Measurements from ENCODE around the gene ZBTB38. TPM values are rescaled to one million over a fixed set of nuclear protein-coding genes. Genes with fewer than 3 reads are reported as not detected.

The ZBTB38 gene
- total and polyA plus RNA-seq, 2 donors (not counting 1 experiment from before 2014, with no cell fraction given) = 13.8 to 71.2 TPM

DNA sequence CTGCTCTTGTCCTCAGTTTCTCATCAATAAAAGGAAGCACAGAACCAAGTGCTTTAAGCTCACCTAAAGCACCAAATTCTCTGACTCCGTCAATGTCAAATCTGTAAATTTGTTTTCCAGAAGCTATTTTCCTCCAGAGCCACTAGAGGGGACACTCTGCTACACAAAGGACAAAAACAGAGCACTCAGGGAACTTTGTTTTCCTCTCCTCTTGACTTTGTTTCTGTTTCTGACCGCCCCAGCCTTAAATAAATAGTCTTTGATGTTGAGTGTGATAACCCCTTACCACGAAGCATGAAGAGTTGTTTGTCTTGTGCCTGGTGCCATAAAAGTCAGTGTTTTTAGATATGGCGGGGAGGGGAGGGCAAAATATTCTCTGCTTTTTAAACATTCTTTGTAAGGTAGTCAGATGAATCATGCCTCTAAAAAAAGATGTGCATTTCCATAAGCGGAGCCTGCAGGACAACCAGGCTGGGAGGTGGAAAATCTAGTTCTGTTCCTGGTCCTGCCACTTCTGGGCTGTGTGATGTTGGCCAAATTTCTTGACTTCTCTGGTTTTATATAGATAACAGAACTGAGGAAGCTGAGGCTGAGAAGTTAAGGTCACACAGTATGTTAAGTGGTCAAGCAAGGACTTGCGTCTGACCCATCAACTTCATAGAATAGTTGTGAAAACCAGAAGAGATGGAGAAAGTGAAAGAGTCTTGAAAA lies 7.3 kb upstream of the ZBTB38 start:
- peak overlapping the region; percentile 3 for H3K4me3 Mint-ChIP-seq
- no peaks in the 10 kb centered on the region for H3K4me1 Mint-ChIP-seq
- ATAC-seq (ENCODE audit: low read depth) (peak; percentile 65), DNase-seq (peak; percentile 54)
- Histone ChIP-seq H4K20me1 (ENCODE audit: control insufficient read depth, insufficient read depth, low read length, poor library complexity, severe bottlenecking) (no peaks in the 10 kb centered on the region), H3K4me1 (ENCODE audit: control insufficient read depth in 2 of 2, insufficient read depth in 2 of 2, low read length in 2 of 2) (no peaks in the 10 kb centered on the region), H3K4me3 (ENCODE audit: control extremely low read depth in 1 of 5, extremely low read depth in 1 of 5, insufficient read depth in 1 of 5, low read depth in 2 of 5, low read length in 4 of 5) (no peak overlapping the region), H2AFZ (ENCODE audit: insufficient read depth, low read depth, low read length, poor library complexity, severe bottlenecking) (peak overlapping the region; percentile 16), H3K27ac (ENCODE audit: low read length in 2 of 2) (no peak overlapping the region), H3K9ac (ENCODE audit: low read length) (no peak overlapping the region), H3K36me3 (replicated peaks in 1 of 2; ENCODE audit: control extremely low read depth in 1 of 2, control insufficient read depth in 1 of 2, extremely low read depth in 1 of 2, insufficient read depth in 2 of 2, low read length in 1 of 2) (no peaks in the 10 kb centered on the region), H3K27me3 (replicated peaks in 1 of 4; ENCODE audit: control extremely low read depth in 1 of 4, control insufficient read depth in 3 of 4, insufficient read depth in 4 of 4, low read length in 3 of 4) (no peaks in the 10 kb centered on the region), H3K9me3 (ENCODE audit: control extremely low read depth in 1 of 3, control insufficient read depth in 2 of 3, insufficient read depth in 1 of 3, low read length in 2 of 3) (peaks cover 0 to 1% (median 0%) of the 10 kb centered on the region in 3 donors), H3K79me2 (ENCODE audit: control insufficient read depth, insufficient read depth, low read length) (no peaks in the 10 kb centered on the region), H3K4me2 (replicated peaks; ENCODE audit: low read depth, low read length, poor library complexity, severe bottlenecking) (peak overlapping the region; percentile 34)
- 52% methylated on average over 4 of the region's 6 CpGs for WGBS (ENCODE audit: insufficient coverage)
- no peak overlapping the region for H3K27ac Mint-ChIP-seq
- intact Hi-C loops (cut with micrococcal nuclease) = loop anchor here (1.0 to 2.0 kb wide), 3 partner anchors 80 to 200 kb away; no protein-coding TSS in a partner anchor
- TF ChIP-seq EZH2 (IDR thresholded peaks at IDR 0.05; ENCODE audit: borderline replicate concordance, insufficient read depth, low read depth, low read length, poor library complexity, severe bottlenecking) = no peak
- TF ChIP-seq, protein P1, sequence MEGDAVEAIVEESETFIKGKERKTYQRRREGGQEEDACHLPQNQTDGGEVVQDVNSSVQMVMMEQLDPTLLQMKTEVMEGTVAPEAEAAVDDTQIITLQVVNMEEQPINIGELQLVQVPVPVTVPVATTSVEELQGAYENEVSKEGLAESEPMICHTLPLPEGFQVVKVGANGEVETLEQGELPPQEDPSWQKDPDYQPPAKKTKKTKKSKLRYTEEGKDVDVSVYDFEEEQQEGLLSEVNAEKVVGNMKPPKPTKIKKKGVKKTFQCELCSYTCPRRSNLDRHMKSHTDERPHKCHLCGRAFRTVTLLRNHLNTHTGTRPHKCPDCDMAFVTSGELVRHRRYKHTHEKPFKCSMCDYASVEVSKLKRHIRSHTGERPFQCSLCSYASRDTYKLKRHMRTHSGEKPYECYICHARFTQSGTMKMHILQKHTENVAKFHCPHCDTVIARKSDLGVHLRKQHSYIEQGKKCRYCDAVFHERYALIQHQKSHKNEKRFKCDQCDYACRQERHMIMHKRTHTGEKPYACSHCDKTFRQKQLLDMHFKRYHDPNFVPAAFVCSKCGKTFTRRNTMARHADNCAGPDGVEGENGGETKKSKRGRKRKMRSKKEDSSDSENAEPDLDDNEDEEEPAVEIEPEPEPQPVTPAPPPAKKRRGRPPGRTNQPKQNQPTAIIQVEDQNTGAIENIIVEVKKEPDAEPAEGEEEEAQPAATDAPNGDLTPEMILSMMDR (IDR thresholded peaks at IDR 0.05) = peak; percentile 58
- peaks cover 2% of the 10 kb centered on the region for H3K9me3 Mint-ChIP-seq (ENCODE audit: insufficient read depth)
- CTCF ChIA-PET = interaction anchor here (0.7 to 4.8 kb wide), 33 partner anchors 9 to 205 kb away, joined by 3 to 104 read pairs (median 5); partner anchors contain the start of gene PXYLP1
- no peaks in the 10 kb centered on the region for H3K27me3 Mint-ChIP-seq
- POLR2A ChIA-PET = no interaction called here

DNA sequence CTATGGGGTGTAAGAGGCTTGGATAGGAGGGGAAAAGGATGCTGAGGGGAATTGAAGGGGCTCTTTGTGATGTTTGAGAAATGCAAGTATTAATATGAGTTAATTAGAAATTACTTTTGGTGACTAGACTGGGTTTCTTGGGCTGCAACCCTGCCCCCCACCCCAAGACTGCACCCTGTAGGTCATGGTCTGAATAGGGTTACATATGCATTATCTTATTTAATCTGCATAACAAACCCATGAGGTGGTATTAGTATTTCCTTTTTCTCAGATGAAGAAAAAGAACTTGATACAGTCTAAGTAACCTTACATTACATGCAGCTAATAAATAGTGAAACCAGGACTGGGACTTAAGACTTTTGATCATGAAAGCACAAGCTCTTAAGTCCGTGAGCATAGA lies 5.6 kb upstream of the ZBTB38 start:
- H3K36me3 ChIP-seq (replicated peaks in 1 of 2; ENCODE audit: control extremely low read depth in 1 of 2, control insufficient read depth in 1 of 2, extremely low read depth in 1 of 2, insufficient read depth in 2 of 2, low read length in 1 of 2) = no peaks in the 10 kb centered on the region
- H3K9ac ChIP-seq (ENCODE audit: low read length) = no peak overlapping the region
- no peaks in the 10 kb centered on the region for H4K20me1 ChIP-seq (ENCODE audit: control insufficient read depth, insufficient read depth, low read length, poor library complexity, severe bottlenecking)
- H3K4me1 Mint-ChIP-seq = no peaks in the 10 kb centered on the region
- CTCF ChIA-PET = interaction anchor here (1.8 to 4.8 kb wide), 3 partner anchors 10 to 92 kb away, joined by 6 to 104 read pairs (median 70); no protein-coding TSS in a partner anchor
- H3K4me3 ChIP-seq (ENCODE audit: control extremely low read depth in 1 of 5, extremely low read depth in 1 of 5, insufficient read depth in 1 of 5, low read depth in 2 of 5, low read length in 4 of 5) = no peak overlapping the region
- TF ChIP-seq, protein P1 (IDR thresholded peaks at IDR 0.05) = no peak
- TF ChIP-seq EZH2 (IDR thresholded peaks at IDR 0.05; ENCODE audit: borderline replicate concordance, insufficient read depth, low read depth, low read length, poor library complexity, severe bottlenecking) = no peak
- H3K4me2 ChIP-seq (replicated peaks; ENCODE audit: low read depth, low read length, poor library complexity, severe bottlenecking) = no peak overlapping the region
- H3K27me3 ChIP-seq (replicated peaks in 1 of 4; ENCODE audit: control extremely low read depth in 1 of 4, control insufficient read depth in 3 of 4, insufficient read depth in 4 of 4, low read length in 3 of 4) = no peaks in the 10 kb centered on the region
- no peak for ATAC-seq (ENCODE audit: low read depth)
- peaks cover 2% of the 10 kb centered on the region for H3K9me3 Mint-ChIP-seq (ENCODE audit: insufficient read depth)
- H3K79me2 ChIP-seq (ENCODE audit: control insufficient read depth, insufficient read depth, low read length) = no peaks in the 10 kb centered on the region
- POLR2A ChIA-PET = interaction anchor here (1.5 kb wide), 1 partner anchor 51 kb away, joined by 12 read pairs; no protein-coding TSS in a partner anchor
- intact Hi-C loops (cut with micrococcal nuclease) = no loop called here
- WGBS (ENCODE audit: insufficient coverage) = no CpG with 5 or more reads among the region's 1 CpG
- H3K27ac Mint-ChIP-seq = no peak overlapping the region
- H3K27me3 Mint-ChIP-seq = no peaks in the 10 kb centered on the region
- H3K4me3 Mint-ChIP-seq = no peak overlapping the region
- no peaks in the 10 kb centered on the region for H3K4me1 ChIP-seq (ENCODE audit: control insufficient read depth in 2 of 2, insufficient read depth in 2 of 2, low read length in 2 of 2)
- no peak overlapping the region for H2AFZ ChIP-seq (ENCODE audit: insufficient read depth, low read depth, low read length, poor library complexity, severe bottlenecking)
- H3K27ac ChIP-seq (ENCODE audit: low read length in 2 of 2) = no peak overlapping the region
- no peak for DNase-seq
- H3K9me3 ChIP-seq (ENCODE audit: control extremely low read depth in 1 of 3, control insufficient read depth in 2 of 3, insufficient read depth in 1 of 3, low read length in 2 of 3) = peaks cover 0 to 1% (median 0%) of the 10 kb centered on the region in 3 donors

Data from B cell (primary cell).